DOHH2 (cell line): ENCODE results near the gene SDCCAG8.

Source experiments
- H3F3A ChIP-seq: fragments of 200-600 bp; sonication (generic), shearing (Covaris generic); 2 replicates; pipeline ENCODE4 v1.6.0; 2016; ENCODE audit warnings: antibody characterized with exemption, mild to moderate bottlenecking; ENCODE audit not compliant: control insufficient read depth, insufficient read depth
- H3K27ac ChIP-seq: fragments of 200-600 bp; sonication (generic); 2 replicates; pipeline ENCODE4 v1.5.1; 2014; ENCODE audit warnings: low read depth, mild to moderate bottlenecking, low read length, moderate library complexity
- H3K27me3 ChIP-seq: fragments of 200-600 bp; sonication (generic); 2 replicates; pipeline ENCODE4 v1.6.1; 2014; ENCODE audit warnings: mild to moderate bottlenecking, low read length, mixed read lengths; ENCODE audit not compliant: control insufficient read depth
- H3K36me3 ChIP-seq: fragments of 200-600 bp; sonication (generic); 2 replicates; pipeline ENCODE4 v1.6.1; 2014; ENCODE audit warnings: mild to moderate bottlenecking, low read length, moderate library complexity, mixed read lengths; ENCODE audit not compliant: control insufficient read depth
- H3K4me1 ChIP-seq: fragments of 200-600 bp; sonication (generic); 2 replicates; pipeline ENCODE4 v1.6.1; 2014; ENCODE audit warnings: mild to moderate bottlenecking, low read length, mixed read lengths; ENCODE audit not compliant: control insufficient read depth
- H3K4me2 ChIP-seq: fragments of 200-600 bp; sonication (generic); 2 replicates; pipeline ENCODE4 v1.6.0; 2014; ENCODE audit warnings: mild to moderate bottlenecking, low read length, moderate library complexity
- H3K4me3 ChIP-seq: fragments of 200-600 bp; sonication (generic); 2 replicates; pipeline ENCODE4 v1.5.1; 2014; ENCODE audit warnings: mild to moderate bottlenecking, low read length, mixed read lengths
- H3K79me2 ChIP-seq: fragments of 200-600 bp; sonication (generic); 2 replicates; pipeline ENCODE4 v1.6.1; 2014; ENCODE audit warnings: mild to moderate bottlenecking, low read length, mixed read lengths; ENCODE audit not compliant: control insufficient read depth
- H3K9me2 ChIP-seq: fragments of 200-600 bp; sonication (generic); replicated peaks from 2 replicates; pipeline ENCODE4 v1.6.1; 2014; ENCODE audit warnings: mild to moderate bottlenecking, low read length, mixed read lengths; ENCODE audit not compliant: control insufficient read depth
- H3K9me3 ChIP-seq: fragments of 200-600 bp; sonication (generic); 2 replicates; pipeline ENCODE4 v1.6.1; 2014; ENCODE audit warnings: antibody characterized with exemption, low read length, mixed read lengths; ENCODE audit not compliant: control insufficient read depth, insufficient read depth
- H4K20me1 ChIP-seq: fragments of 200-600 bp; sonication (generic); 2 replicates; pipeline ENCODE4 v1.6.0; 2014; ENCODE audit warnings: low read depth, mild to moderate bottlenecking, antibody characterized with exemption, low read length, moderate library complexity; ENCODE audit not compliant: control insufficient read depth, insufficient read depth
- CTCF ChIP-seq: fragments of 200-600 bp; sonication (generic); IDR thresholded peaks from one replicate; pipeline ENCODE4 v1.5.1; 2014; ENCODE audit warnings: antibody characterized with exemption, mild to moderate bottlenecking, low read depth, low read length; ENCODE audit not compliant: poor library complexity, severe bottlenecking
- EZH2phosphoT487 ChIP-seq: fragments of 200-600 bp; sonication (generic); IDR thresholded peaks from 2 replicates; pipeline ENCODE4 v1.6.1; 2017; ENCODE audit warnings: borderline replicate concordance, mild to moderate bottlenecking, antibody characterized with exemption, low read length, moderate library complexity, mixed read lengths

Gene SDCCAG8

GRCh38 chr1:243291292-243291691, 35.5 kb downstream of the SDCCAG8 start:
- Histone ChIP-seq H3K4me1 (peaks cover 22% of the 10 kb centered on the region), H3K9me2 (no peaks in the 10 kb centered on the region), H4K20me1 (no peaks in the 10 kb centered on the region), H3K4me2 (no peak overlapping the region), H3K36me3 (peaks cover 25% of the 10 kb centered on the region), H3K27ac (no peak overlapping the region), H3K79me2 (no peaks in the 10 kb centered on the region), H3F3A (peaks cover 9% of the 10 kb centered on the region; the same call in 1 of the 2 replicates), H3K9me3 (no peaks in the 10 kb centered on the region), H3K4me3 (no peak overlapping the region), H3K27me3 (no peaks in the 10 kb centered on the region)
- TF ChIP-seq CTCF: no peak

DNA sequence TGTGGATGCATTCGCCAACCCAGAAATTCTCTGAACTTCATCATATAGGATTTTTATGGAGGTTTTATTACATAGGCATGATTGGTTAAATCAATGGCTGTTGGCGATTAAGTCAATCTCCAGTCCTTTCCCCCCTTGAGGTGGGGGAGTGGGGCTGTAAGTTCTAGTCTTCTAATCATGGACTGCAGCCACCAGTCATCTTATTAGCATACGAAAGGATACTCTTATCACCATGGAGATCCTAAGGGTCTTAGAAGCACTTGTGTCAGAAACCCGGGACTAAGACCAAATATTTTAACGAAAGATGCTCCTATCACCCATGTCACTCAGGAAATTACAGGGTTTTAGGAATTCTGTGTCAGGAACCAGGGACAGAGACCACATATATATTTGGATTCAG, 36.3 kb downstream of the SDCCAG8 start:
- Histone ChIP-seq H3K36me3 (peaks cover 18% of the 10 kb centered on the region), H3K4me1 (peaks cover 14% of the 10 kb centered on the region), H3K27me3 (no peaks in the 10 kb centered on the region), H3K27ac (no peak overlapping the region), H3F3A (peaks cover 5% of the 10 kb centered on the region; the same call in 1 of the 2 replicates), H3K4me2 (no peak overlapping the region), H3K9me3 (no peaks in the 10 kb centered on the region), H4K20me1 (no peaks in the 10 kb centered on the region), H3K9me2 (no peaks in the 10 kb centered on the region), H3K4me3 (no peak overlapping the region), H3K79me2 (no peaks in the 10 kb centered on the region)
- TF ChIP-seq EZH2phosphoT487: no peak
- no peak for TF ChIP-seq CTCF

GRCh38 chr1:243293941-243294722, 38.3 kb downstream of the SDCCAG8 start:
- H3K4me3 ChIP-seq: no peak overlapping the region
- no peak for TF ChIP-seq CTCF
- TF ChIP-seq EZH2phosphoT487: no peak
- no peaks in the 10 kb centered on the region for H3K27me3 ChIP-seq
- no peaks in the 10 kb centered on the region for H3K79me2 ChIP-seq
- no peaks in the 10 kb centered on the region for H3K4me1 ChIP-seq
- no peaks in the 10 kb centered on the region for H3K9me2 ChIP-seq
- no peak overlapping the region for H3K27ac ChIP-seq
- no peaks in the 10 kb centered on the region for H3K9me3 ChIP-seq
- H3K4me2 ChIP-seq: no peak overlapping the region
- peaks cover 17% of the 10 kb centered on the region for H3K36me3 ChIP-seq
- H4K20me1 ChIP-seq: no peaks in the 10 kb centered on the region
- no peaks in the 10 kb centered on the region for H3F3A ChIP-seq
